Smooth muscle cell of the brain vasculature (primary cell): ENCODE data around the gene ITCH.
A peak's percentile ranks its signal among the peaks of the same experiment; 100 is the strongest.
"Not testable (repeated sequence)": the region's sequence is repeated elsewhere in the genome, so short reads cannot be mapped to it uniquely, and the experiment has no call there.

ENCODE experiments used
- DNase-seq: peaks from one replicate; pipeline ENCODE4 v3.0.0-alpha.2; 2012; ENCODE audit warnings: low read depth, low spot score

Gene ITCH

DNA sequence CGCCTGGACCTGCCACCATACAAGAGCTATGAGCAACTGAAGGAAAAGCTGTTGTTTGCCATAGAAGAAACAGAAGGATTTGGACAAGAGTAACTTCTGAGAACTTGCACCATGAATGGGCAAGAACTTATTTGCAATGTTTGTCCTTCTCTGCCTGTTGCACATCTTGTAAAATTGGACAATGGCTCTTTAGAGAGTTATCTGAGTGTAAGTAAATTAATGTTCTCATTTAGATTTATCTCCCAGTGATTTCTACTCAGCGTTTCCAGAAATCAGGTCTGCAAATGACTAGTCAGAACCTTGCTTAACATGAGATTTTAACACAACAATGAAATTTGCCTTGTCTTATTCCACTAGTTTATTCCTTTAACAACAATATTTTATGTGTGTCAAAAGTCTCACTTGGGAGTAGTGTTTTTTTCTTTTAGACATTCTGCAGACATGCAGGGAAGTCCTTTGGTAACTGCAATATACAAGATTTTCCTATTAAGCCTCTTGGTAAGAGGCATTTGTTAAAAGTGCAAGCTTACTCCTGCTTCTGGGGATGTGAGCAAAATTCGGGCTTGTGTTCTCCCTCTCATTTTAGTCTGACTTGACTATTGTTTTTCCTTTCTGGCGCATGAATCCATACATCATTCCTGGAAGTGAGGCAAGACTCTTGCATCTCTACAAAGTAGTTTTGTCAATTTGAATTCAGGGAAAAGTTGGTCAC is 144.8 kb downstream of the ITCH start:
- no peak for DNase-seq

DNA sequence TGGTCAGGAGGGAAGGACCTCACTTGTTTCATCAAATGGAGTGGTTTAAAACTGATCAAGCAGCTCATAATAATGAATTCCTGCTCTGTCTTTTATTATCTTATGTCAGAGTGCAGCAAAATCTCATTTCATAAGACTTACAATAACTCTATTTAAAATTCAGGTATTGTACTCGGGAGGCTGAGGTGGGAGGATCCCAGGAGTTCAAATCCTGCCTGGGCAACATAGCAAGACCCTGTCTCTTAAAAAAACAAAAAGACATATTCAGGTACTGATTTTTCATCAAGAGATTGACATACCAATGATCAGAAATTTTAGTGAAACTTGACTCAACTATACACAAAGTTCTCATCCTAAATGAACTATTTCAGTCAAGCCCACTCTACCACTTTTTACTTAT is 147.5 kb downstream of the ITCH start:
- DNase-seq, result no peak

GRCh38 chr20:34511891-34512265 is 148.8 kb downstream of the ITCH start:
- no peak for DNase-seq

- DNase-seq, result no peak
These were observed 149.3 kb downstream of the ITCH start for GRCh38 chr20:34512266-34512954.

DNA sequence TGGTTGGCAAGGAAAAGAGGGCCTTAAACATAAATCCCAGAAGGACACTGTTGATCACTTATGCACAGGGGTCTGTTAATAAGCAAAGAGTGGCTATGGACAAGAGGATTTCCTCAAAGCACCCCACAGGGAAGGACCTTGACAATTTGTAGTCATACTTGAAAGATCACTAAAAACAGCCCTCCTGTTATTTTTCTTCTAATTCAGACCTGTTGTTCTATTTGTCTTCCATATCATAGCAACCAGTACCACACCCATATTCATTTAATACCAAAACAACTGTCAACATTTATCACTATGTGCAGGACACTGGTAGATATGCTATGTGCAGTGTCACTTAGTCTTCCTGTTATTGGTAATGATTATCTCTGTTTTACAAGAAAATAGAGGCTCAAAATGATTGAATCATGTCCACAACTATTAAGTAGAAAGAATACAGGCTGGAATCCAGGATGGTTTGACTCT is 149.9 kb downstream of the ITCH start:
- no peak for DNase-seq

- DNase-seq, result not testable (repeated sequence)
These were observed 151.0 kb downstream of the ITCH start for GRCh38 chr20:34514034-34514433.

- no peak for DNase-seq
These were observed 151.9 kb downstream of the ITCH start for GRCh38 chr20:34514897-34515483.

- DNase-seq, result no peak
These were observed 152.6 kb downstream of the ITCH start for GRCh38 chr20:34515484-34516246.

DNA sequence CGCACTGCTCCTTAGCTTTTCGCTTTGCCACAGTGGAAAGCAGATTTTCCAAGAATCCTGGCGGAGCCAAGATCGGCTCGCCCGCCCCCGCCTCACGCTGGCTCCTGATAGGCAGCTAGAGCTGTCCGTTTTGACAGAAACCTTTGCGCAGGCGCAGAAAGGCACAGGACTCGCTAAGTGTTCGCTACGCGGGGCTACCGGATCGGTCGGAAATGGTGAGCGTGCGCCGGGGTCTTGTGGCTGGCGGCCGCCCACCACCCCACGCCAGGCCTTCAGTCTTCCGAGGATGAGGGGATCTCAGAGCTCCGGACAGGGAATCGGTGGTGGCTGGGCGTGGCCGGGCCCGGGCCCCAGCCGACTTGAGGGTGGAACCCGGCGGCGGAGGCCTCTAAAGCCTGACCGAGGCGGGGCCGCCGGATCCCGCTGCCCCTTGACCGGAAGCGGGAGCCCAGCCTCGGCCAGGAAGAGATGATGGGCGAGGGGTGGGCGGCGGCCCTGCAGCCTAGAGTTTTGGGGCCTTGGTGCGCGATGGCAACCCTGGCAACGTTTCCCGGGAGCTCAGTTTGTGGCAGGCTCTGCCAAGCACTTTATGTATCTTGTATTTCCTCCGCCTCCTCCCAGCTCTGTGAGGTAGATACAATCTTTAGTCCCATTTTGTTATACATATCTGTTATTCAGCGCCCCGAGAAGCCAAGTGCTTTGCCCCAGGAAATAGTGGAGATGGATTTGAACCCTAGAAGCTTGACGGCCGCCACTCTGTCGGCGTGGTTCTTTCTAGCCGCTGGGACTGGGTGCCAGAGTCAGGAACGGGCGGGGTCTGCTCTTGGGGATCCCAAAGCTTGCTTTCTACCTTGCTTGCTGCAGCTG is 153.4 kb downstream of the ITCH start, which contains the start of gene DYNLRB1:
TSS of gene DYNLRB1 (plus strand) at position 176 of the 867 bp plus-strand sequence. CDS start at position 213, 37 bp downstream.
- peak; percentile 93 for DNase-seq

GRCh38 chr20:34517114-34517505 is 154.0 kb downstream of the ITCH start:
- no peak for DNase-seq

GRCh38 chr20:34518863-34519262 is 155.8 kb downstream of the ITCH start:
- DNase-seq, result not testable (repeated sequence)

- not testable (repeated sequence) for DNase-seq
These were observed 156.8 kb downstream of the ITCH start for GRCh38 chr20:34519841-34520240.

- DNase-seq, result no peak
These were observed 160.1 kb downstream of the ITCH start for GRCh38 chr20:34522969-34523871.

DNA sequence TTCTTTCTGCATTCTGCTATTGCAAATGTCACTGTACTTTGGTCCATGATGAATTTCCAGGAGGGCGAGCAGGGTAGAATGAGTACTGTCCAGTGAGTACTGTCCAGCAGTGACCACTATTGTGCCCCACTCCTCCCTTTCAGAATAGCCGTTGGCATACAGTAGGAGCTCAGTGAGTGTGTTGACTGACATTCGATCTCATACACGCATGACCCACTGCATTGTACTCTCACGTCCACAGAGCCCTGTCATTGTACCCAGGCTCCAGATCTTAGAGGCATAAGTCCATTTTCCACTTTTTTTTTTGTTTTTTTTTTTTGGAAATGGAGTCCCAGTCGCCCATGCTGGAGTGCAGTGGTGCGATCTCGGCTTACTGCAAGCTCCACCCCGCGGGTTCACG is 161.4 kb downstream of the ITCH start:
- no peak for DNase-seq

- DNase-seq, result no peak
These were observed 162.3 kb downstream of the ITCH start for GRCh38 chr20:34525342-34525708.

DNA sequence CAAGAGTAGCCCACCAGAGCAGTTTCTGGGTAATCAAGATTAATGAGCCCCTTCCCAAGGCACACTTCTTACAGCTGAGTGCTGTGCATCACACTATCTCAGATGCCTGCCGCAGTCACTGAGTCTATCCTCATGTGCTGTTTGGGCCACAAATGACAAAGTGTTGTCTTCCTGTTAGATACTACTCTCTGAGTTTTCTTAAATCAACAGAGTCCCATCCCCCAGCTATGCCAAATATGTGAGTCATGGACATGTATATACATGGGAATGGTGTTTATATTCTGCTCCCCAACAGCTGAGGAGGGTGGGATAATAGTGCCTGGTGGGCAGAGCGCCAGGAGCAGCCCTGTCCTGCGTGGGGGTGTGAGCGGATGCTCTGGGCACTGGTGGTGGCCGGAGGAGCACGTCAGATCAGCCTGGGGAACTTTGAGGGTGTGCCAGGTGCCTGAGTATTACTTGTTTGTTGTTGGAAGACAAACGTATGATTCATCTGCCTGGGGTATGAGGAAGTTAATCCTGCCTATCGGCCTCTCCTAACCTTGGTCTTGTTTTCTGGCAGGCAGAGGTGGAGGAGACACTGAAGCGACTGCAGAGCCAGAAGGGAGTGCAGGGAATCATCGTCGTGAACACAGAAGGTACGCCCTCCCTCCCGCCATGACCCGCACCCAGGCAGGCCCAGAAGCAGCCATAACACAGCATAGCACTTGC is 162.8 kb downstream of the ITCH start:
- peak; percentile 90 for DNase-seq

- DNase-seq, result no peak
These were observed 163.4 kb downstream of the ITCH start for GRCh38 chr20:34526466-34526865.

DNA sequence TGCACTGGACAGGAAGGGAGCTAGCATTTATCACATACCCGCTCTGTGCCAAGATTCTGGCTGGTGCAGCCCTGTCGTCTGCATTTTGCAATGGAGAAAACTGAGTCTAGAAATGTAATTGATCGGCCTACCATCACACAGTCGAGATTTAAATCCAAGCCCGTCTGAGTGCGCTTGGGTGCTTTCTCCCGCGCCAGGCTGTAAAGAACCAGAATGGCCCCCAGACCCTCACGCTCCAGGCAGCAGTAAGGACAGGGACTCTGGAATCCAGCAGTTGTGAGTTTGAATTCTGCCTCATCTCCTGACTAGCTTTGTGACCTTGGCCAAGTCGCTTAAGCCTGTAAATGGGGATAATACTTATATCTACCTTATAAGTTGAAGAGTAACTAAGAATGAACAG is 163.9 kb downstream of the ITCH start:
- no peak for DNase-seq

DNA sequence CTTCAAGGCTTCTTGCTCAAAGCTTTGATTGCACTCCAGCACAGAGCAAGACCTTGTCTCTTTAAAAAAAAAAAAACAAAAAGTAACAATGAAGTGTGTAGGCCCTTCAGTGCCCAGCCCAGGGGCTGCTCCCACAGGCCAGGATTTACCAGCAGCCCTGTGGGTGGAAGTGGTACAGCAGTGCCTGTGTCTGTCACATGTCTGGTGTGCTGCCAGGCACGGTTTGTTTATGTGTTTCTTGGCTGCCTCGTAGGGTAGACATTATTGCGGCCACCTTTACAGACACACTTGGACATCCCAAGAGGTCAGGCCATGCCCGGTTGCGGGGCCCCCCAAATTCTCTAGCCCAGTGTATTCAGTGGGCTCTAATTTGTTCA is 165.8 kb downstream of the ITCH start:
- DNase-seq, result no peak
